ENCODE measurements around the gene PIH1D2. TPM values are rescaled to one million over a fixed set of nuclear protein-coding genes. Genes with fewer than 3 reads are reported as not detected.

PIH1D2 gene
- polyA plus RNA-seq, 1 donor from 2014 or later, result 4.7 TPM

DNA sequence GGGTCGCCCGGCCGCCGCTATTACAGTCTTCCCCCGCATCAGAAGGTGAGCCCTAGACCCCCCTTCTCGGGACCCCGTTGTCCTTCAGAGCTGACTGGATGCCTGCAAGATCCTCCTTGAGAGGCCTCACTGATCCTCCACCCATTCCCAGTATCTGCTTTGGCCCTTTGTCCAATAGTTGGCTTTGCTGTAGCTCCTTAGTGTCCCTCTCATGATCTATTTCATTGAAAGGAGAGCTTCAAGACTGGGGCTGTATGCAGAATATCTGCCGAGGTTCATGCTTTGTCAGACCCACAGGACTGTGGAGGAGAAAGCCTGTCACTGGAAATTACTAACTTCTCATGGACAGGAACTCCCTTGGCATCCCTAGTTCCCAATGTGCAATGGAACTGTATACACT lies 48.1 kb downstream of the PIH1D2 start:
- Histone ChIP-seq H3K79me2 (replicated peaks; ENCODE audit: insufficient read depth, low read length) (peaks cover 9% of the 10 kb centered on the region), H4K20me1 (ENCODE audit: insufficient read depth) (no peaks in the 10 kb centered on the region), H3K27ac (ENCODE audit: low read length) (peak overlapping the region; percentile 80), H3K9ac (ENCODE audit: low read length) (peak overlapping the region; percentile 86), H3K4me3 (ENCODE audit: low read length) (peak overlapping the region; percentile 95), H3F3A (ENCODE audit: insufficient read depth, low read length, poor library complexity, severe bottlenecking) (no peaks in the 10 kb centered on the region), H3K27me3 (ENCODE audit: insufficient read depth, low read depth, low read length) (no peaks in the 10 kb centered on the region), H3K9me2 (ENCODE audit: insufficient read depth, low read length) (no peaks in the 10 kb centered on the region), H3K9me3 (ENCODE audit: low read length) (no peaks in the 10 kb centered on the region), H3K4me2 (ENCODE audit: low read length) (peak overlapping the region; percentile 74), H2AFZ (ENCODE audit: low read depth, low read length) (peak overlapping the region; percentile 97), H3K36me3 (ENCODE audit: insufficient read depth, low read length) (no peaks in the 10 kb centered on the region)
- TF ChIP-seq SMC3 (conservative IDR thresholded peaks at IDR 0.05; ENCODE audit: poor library complexity) (no peak), MXI1 (conservative IDR thresholded peaks at IDR 0.05; ENCODE audit: poor library complexity, severe bottlenecking) (no peak), RAD21 (conservative IDR thresholded peaks at IDR 0.05) (no peak), TAF1 (IDR thresholded peaks at IDR 0.05; ENCODE audit: low read depth) (no peak), EP300 (conservative IDR thresholded peaks at IDR 0.05; ENCODE audit: poor library complexity, severe bottlenecking) (no peak), POLR2AphosphoS5 (IDR thresholded peaks at IDR 0.05) (no peak), EZH2 (IDR thresholded peaks at IDR 0.05; ENCODE audit: borderline replicate concordance, insufficient read depth, low read length, poor library complexity, severe bottlenecking) (no peak)
- TF ChIP-seq, protein P1, sequence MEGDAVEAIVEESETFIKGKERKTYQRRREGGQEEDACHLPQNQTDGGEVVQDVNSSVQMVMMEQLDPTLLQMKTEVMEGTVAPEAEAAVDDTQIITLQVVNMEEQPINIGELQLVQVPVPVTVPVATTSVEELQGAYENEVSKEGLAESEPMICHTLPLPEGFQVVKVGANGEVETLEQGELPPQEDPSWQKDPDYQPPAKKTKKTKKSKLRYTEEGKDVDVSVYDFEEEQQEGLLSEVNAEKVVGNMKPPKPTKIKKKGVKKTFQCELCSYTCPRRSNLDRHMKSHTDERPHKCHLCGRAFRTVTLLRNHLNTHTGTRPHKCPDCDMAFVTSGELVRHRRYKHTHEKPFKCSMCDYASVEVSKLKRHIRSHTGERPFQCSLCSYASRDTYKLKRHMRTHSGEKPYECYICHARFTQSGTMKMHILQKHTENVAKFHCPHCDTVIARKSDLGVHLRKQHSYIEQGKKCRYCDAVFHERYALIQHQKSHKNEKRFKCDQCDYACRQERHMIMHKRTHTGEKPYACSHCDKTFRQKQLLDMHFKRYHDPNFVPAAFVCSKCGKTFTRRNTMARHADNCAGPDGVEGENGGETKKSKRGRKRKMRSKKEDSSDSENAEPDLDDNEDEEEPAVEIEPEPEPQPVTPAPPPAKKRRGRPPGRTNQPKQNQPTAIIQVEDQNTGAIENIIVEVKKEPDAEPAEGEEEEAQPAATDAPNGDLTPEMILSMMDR (IDR thresholded peaks at IDR 0.05; ENCODE audit: poor library complexity, severe bottlenecking), result no peak
- TF ChIP-seq, protein P2, sequence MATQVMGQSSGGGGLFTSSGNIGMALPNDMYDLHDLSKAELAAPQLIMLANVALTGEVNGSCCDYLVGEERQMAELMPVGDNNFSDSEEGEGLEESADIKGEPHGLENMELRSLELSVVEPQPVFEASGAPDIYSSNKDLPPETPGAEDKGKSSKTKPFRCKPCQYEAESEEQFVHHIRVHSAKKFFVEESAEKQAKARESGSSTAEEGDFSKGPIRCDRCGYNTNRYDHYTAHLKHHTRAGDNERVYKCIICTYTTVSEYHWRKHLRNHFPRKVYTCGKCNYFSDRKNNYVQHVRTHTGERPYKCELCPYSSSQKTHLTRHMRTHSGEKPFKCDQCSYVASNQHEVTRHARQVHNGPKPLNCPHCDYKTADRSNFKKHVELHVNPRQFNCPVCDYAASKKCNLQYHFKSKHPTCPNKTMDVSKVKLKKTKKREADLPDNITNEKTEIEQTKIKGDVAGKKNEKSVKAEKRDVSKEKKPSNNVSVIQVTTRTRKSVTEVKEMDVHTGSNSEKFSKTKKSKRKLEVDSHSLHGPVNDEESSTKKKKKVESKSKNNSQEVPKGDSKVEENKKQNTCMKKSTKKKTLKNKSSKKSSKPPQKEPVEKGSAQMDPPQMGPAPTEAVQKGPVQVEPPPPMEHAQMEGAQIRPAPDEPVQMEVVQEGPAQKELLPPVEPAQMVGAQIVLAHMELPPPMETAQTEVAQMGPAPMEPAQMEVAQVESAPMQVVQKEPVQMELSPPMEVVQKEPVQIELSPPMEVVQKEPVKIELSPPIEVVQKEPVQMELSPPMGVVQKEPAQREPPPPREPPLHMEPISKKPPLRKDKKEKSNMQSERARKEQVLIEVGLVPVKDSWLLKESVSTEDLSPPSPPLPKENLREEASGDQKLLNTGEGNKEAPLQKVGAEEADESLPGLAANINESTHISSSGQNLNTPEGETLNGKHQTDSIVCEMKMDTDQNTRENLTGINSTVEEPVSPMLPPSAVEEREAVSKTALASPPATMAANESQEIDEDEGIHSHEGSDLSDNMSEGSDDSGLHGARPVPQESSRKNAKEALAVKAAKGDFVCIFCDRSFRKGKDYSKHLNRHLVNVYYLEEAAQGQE (IDR thresholded peaks at IDR 0.05; ENCODE audit: borderline replicate concordance), result no peak

DNA sequence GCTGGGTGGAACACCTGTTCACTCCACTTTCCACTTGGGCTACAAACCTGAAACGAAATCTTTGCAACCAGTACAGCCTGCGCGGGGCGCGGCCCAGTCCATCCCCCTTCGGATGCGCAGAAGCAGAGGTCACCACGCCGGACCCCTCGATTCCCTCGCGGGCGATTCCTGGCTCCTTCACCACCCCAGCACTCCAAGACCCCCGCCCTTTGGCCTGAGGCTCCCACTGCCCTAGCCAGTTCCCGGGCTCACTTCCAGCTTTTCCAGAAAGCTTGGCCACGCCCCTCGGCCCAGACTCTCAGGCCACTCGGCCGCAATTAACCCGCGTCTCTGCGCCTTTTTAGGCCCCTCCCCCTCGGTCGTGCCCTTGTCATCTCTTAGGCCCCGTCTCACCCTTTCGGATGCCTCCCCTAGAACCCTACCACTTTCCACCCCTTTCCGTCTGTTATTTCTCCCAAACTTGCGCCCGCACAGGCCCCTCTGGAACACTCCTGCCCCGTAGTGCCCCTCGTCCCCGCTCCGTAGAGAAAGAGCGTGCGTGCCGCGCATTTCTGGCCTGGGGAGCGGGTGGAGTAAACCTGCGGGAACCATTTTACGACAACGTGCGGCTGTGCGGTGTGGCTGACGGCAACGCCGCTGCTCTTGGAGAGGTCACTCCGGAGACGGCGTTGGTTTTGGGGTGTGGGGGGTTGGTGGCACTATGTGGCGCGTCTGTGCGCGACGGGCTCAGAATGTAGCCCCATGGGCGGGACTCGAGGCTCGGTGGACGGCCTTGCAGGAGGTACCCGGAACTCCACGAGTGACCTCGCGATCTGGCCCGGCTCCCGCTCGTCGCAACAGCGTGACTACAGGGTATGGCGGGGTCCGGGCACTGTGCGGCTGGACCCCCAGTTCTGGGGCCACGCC lies 48.8 kb downstream of the PIH1D2 start, which contains the start of gene DLAT:
Gene DLAT, plus strand, starts transcription at position 636 of the 906 bp plus-strand sequence. Its CDS starts 65 bp downstream, at position 701.
- H2AFZ ChIP-seq (ENCODE audit: low read depth, low read length), result peak within 1 kb of the TSS; percentile 97
- H3K9ac ChIP-seq (ENCODE audit: low read length), result peak within 1 kb of the TSS; percentile 86
- H3K79me2 ChIP-seq (replicated peaks; ENCODE audit: insufficient read depth, low read length), result peaks cover 9% of the 10 kb centered on the region
- no peaks in the 10 kb centered on the region for H3K27me3 ChIP-seq (ENCODE audit: insufficient read depth, low read depth, low read length)
- peak within 1 kb of the TSS; percentile 80 for H3K27ac ChIP-seq (ENCODE audit: low read length)
- H3K9me3 ChIP-seq (ENCODE audit: low read length), result no peaks in the 10 kb centered on the region
- H3K9me2 ChIP-seq (ENCODE audit: insufficient read depth, low read length), result no peaks in the 10 kb centered on the region
- TF ChIP-seq EP300 (conservative IDR thresholded peaks at IDR 0.05; ENCODE audit: poor library complexity, severe bottlenecking) (no peak), SMC3 (conservative IDR thresholded peaks at IDR 0.05; ENCODE audit: poor library complexity) (peak; percentile 36), RAD21 (conservative IDR thresholded peaks at IDR 0.05) (peak; percentile 17), POLR2AphosphoS5 (IDR thresholded peaks at IDR 0.05) (peak; percentile 76), MXI1 (conservative IDR thresholded peaks at IDR 0.05; ENCODE audit: poor library complexity, severe bottlenecking) (peak; percentile 94), TAF1 (IDR thresholded peaks at IDR 0.05; ENCODE audit: low read depth) (peak; percentile 86), EZH2 (IDR thresholded peaks at IDR 0.05; ENCODE audit: borderline replicate concordance, insufficient read depth, low read length, poor library complexity, severe bottlenecking) (no peak)
- TF ChIP-seq, protein P2 (IDR thresholded peaks at IDR 0.05; ENCODE audit: borderline replicate concordance), result peak; percentile 42
- TF ChIP-seq, protein P1 (IDR thresholded peaks at IDR 0.05; ENCODE audit: poor library complexity, severe bottlenecking), result no peak
- peak within 1 kb of the TSS; percentile 90 for H3K4me2 ChIP-seq (ENCODE audit: low read length)
- H3K36me3 ChIP-seq (ENCODE audit: insufficient read depth, low read length), result peaks cover 2% of the 10 kb centered on the region
- peak within 1 kb of the TSS; percentile 95 for H3K4me3 ChIP-seq (ENCODE audit: low read length)
- H3F3A ChIP-seq (ENCODE audit: insufficient read depth, low read length, poor library complexity, severe bottlenecking), result no peaks in the 10 kb centered on the region
- H4K20me1 ChIP-seq (ENCODE audit: insufficient read depth), result no peaks in the 10 kb centered on the region
